HG02588 (cell line): ENCODE measurements around the gene TRIM51.
"Not testable (repeated sequence)": the region's sequence is repeated elsewhere in the genome, so short reads cannot be mapped to it uniquely, and the experiment has no call there.

Experiments
- ATAC-seq: cut with Tn5 transposase; IDR thresholded peaks from one replicate; pipeline ENCODE4 v1.9.1; 2021; ENCODE audit warnings: mild to moderate bottlenecking, moderate library complexity; ENCODE audit not compliant: unreplicated experiment

The TRIM51 gene, protein sequence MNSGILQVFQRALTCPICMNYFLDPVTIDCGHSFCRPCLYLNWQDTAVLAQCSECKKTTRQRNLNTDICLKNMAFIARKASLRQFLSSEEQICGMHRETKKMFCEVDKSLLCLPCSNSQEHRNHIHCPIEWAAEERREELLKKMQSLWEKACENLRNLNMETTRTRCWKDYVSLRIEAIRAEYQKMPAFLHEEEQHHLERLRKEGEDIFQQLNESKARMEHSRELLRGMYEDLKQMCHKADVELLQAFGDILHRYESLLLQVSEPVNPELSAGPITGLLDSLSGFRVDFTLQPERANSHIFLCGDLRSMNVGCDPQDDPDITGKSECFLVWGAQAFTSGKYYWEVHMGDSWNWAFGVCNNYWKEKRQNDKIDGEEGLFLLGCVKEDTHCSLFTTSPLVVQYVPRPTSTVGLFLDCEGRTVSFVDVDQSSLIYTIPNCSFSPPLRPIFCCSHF

GRCh38 chr11:55882997-55883396 is at the start of gene TRIM51:
Gene TRIM51 (plus strand): TSS chr11:55883297. CDS start chr11:55885429, 2,132 bp downstream.
- not testable (repeated sequence) for ATAC-seq

- ATAC-seq: no peak
Observed at GRCh38 chr11:55838452-55838851, 44.6 kb upstream of the TRIM51 start, which contains the start of gene OR5D16. Gene OR5D16 (plus strand): TSS chr11:55838752. CDS start chr11:55838752, 0 bp downstream.

- no peak for ATAC-seq
Observed at GRCh38 chr11:55847453-55847852, 35.6 kb upstream of the TRIM51 start.

GRCh38 chr11:55849037-55849436 is 34.1 kb upstream of the TRIM51 start:
- no peak for ATAC-seq

- no peak for ATAC-seq
Observed at GRCh38 chr11:55852141-55852540, 31.0 kb upstream of the TRIM51 start.

DNA sequence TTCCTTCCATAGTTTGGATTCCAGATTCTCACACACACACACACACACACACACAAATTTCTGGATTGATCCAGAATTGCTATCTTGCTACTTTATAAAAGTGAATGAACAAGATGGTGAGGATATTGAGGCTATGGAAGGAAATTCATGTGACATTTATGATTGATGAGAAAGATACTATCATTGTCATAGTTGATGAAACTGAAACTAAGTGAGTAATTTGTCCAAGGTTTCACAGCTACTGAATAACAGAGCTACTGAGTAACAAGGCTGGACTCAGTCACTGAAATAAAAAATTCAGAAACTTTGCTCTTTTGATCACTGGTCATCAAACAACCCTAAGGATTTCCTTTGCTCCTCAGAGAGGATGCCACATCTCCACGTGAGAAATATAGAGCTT is 28.4 kb upstream of the TRIM51 start:
- no peak for ATAC-seq

GRCh38 chr11:55867354-55867753 is 15.7 kb upstream of the TRIM51 start:
- not testable (repeated sequence) for ATAC-seq

DNA sequence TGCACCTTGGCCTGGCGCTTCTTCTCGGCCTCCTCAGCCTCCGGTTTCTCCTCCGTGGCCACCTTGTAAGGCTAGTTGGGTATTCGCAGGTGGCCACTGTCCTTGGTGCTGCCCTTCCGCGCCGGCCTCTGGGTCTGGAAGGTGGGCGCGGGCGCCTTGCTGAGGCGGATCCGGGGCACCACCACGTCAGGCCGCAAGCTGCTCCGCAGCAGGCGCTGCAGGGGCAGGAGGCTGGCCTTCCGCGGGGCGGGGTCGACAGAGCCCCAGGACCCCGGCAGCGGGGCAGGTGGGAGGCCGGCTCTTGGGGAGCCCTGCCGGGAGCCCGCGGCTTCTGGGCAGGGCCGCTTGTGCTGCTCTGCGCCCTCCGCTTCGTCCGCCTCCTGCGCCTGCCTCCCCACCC is 10.4 kb upstream of the TRIM51 start:
- not testable (repeated sequence) for ATAC-seq

DNA sequence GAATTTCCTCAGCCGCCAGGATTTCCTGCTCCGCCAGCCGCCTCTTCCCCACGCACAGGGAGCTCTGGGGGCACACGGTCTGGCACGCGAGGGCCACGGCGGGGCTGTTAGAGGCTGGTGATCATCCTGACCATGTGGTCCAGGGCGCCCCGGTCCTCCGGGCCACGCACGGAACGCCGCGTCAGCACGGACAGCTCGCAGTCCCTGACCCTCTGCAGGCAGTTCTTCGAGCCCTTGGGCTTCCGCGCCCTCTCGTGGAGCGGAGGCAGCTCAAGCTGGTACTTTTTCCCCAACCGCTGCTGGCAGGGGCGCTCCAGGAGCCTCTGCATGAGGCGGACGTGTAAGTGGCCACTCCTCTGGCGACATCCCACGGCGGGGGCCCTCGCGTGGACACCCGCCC is 10.0 kb upstream of the TRIM51 start:
- ATAC-seq: not testable (repeated sequence)

DNA sequence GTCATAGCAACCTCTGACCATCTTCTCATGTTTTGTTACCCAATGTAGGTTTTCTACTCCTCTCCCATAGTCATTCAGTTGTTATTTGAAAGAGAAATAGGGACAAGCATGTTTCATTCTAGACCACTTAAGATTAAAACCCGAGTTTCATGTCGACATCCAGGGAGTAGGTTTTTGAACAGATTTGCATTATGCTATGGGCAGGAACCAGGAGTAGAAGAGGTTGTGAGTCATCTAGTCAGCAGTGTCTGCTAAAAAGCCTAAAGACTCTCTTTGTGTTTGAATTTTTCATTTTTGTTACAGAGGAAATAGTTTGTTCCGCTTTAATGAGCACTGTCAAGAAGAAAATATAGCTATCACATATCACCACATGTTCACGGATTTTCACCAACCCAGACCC is 1.9 kb downstream of the TRIM51 start:
- not testable (repeated sequence) for ATAC-seq

- not testable (repeated sequence) for ATAC-seq
Observed at GRCh38 chr11:55885481-55885880, 2.4 kb downstream of the TRIM51 start.

DNA sequence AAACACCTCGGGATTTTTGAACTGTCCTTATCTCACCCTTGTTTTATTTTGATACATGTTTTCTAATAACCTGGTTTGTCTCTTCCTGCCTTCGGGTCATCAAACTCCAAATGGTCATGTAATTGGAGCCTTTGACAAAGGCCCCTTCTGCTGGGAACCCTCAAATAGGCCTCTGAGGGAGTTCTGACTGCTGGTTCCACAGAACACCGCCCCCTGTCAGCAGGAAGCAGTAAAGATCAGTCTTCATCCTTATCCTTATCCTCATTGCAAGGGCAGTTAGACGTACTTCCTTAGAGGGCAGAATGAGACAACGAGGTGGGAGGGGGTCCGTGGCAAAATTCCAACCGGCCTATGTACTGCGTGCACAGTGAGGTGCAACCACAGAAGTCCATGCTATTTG is 12.1 kb downstream of the TRIM51 start:
- no peak for ATAC-seq

- no peak for ATAC-seq
Observed at GRCh38 chr11:55902308-55902707, 19.2 kb downstream of the TRIM51 start.

DNA sequence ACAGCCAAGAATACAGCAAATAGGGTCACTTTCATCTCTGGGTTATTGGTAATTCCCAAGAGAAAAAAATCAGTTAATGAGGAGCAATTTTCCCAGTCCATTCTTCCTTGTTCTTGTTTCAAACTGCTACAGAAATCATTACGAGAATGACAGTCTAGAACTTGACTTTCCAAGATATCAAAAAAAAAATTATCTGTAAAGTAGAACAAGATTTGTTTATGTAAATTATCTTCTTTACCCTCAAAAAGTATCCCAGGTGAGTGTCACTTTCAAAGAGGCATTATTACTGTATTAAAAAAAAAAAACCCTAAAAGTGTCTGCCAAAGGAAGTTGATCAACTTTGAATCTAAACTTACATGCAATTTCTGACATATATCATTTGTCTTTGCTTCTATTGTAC is 31.4 kb downstream of the TRIM51 start, which contains the start of gene OR5W2:
Gene OR5W2 (minus strand): TSS at position 101 of the 400 bp plus-strand sequence. CDS start 0 bp downstream, at position 101.
- no peak for ATAC-seq

GRCh38 chr11:55920537-55920936 is 37.4 kb downstream of the TRIM51 start:
- no peak for ATAC-seq

DNA sequence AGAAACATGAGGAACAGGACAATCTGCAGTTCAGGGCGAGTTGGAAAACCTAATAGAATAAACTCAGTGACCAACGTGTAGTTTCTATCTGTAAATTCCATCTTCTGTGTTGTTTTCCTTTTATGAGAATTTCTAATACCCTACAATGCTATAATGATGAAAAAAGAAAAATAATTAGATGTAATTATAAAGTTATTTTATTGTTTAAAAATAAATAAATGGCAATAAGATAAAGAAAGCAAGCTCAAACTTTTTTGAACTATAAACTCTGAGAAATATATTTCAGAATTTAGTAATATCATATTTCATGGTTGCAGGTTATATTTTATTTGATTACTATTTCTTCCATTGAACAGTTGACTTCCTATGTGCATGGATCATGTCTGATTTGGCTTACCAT is 53.2 kb downstream of the TRIM51 start, which contains the start of gene OR5I1:
Gene OR5I1 (minus strand): TSS at position 101 of the 400 bp plus-strand sequence. CDS start 0 bp downstream, at position 101.
- ATAC-seq: no peak
